Heart left ventricle (tissue), 16 donors: ENCODE data around the gene NFASC. TPM values are rescaled to one million over a fixed set of nuclear protein-coding genes. Genes with fewer than 3 reads are reported as not detected.

ENCODE experiments used
- ATAC-seq, 4 donors: fragments of 200-7000 bp; cut with Tn5 transposase; one replicate each; pipeline ENCODE4 v1.9.1; 2020 to 2022; ENCODE audit warnings: moderate library complexity in 4 of 4, mild to moderate bottlenecking in 3 of 4, moderate number of reproducible peaks in 1 of 4
- DNase-seq, 5 donors: peaks; one replicate each; pipeline ENCODE4 v3.0.0-alpha.2; 2020
- H3K27ac ChIP-seq, 12 donors: fragments of 200-600 bp; sonication (generic) in 4 of 12; one replicate each; pipeline versions ENCODE4 v1.5.0 to v1.8.0; 2016 to 2022; ENCODE audit warnings: mild to moderate bottlenecking in 2 of 12
- H3K27me3 ChIP-seq, 9 donors: fragments of 200-600 bp; sonication (generic) in 2 of 9; one replicate each; pipeline versions ENCODE4 v1.5.1 to v1.8.0; 2016 to 2022; ENCODE audit warnings: mild to moderate bottlenecking in 3 of 9
- H3K36me3 ChIP-seq, 9 donors: fragments of 200-600 bp; sonication (generic) in 2 of 9; one replicate each; pipeline versions ENCODE4 v1.5.0 to v1.8.0; 2018 to 2022; ENCODE audit warnings: mild to moderate bottlenecking in 2 of 9
- H3K4me1 ChIP-seq, 12 donors: fragments of 200-600 bp; sonication (generic) in 4 of 12; one replicate each; pipeline versions ENCODE4 v1.5.0 to v1.8.0; 2016 to 2022; ENCODE audit warnings: mild to moderate bottlenecking in 3 of 12
- H3K4me3 ChIP-seq, 12 donors: fragments of 200-600 bp; sonication (generic) in 4 of 12; one replicate each; pipeline versions ENCODE4 v1.5.0 to v1.8.0; 2017 to 2022; ENCODE audit warnings: mild to moderate bottlenecking in 9 of 12, moderate library complexity in 4 of 12
- H3K9me3 ChIP-seq, 12 donors: fragments of 200-600 bp; sonication (generic) in 4 of 12; one replicate each; pipeline versions ENCODE4 v1.5.0 to v1.8.0; 2016 to 2022; ENCODE audit warnings: mild to moderate bottlenecking in 1 of 12
- CTCF ChIP-seq, 12 donors: fragments of 200-600 bp; sonication (generic) in 4 of 12; IDR thresholded peaks; one replicate each; pipeline versions ENCODE4 v1.5.0 to v1.8.0; 2018 to 2022; ENCODE audit warnings: antibody characterized with exemption in 12 of 12, mild to moderate bottlenecking in 5 of 12
- POLR2A ChIP-seq, 2 donors: fragments of 450-650 bp; IDR thresholded peaks; one replicate each; pipeline ENCODE4 v1.6.1; 2017; ENCODE audit warnings: antibody characterized with exemption in 2 of 2, mild to moderate bottlenecking in 2 of 2, moderate library complexity in 2 of 2
- WGBS, 4 donors: extraction: QIAGEN DNeasy Blood & Tissue Kit in 2 of 4; methylation state at CpG; one replicate each; pipeline versions ENCODE4 v1.1.5 to v1.1.7; 2013 to 2018; 5-methylcytosine and 5-hydroxymethylcytosine counted together
- intact Hi-C, 10 donors: fragments of 100-400 bp; cut with DNase I; formaldehyde crosslinking; loops; one replicate each; pipeline versions ENCODE4 v1.11.1 to v1.14.2; 2022
- polyA plus RNA-seq, 2 donors: library from polyadenylated mRNA; stranded (reverse); fragments of 200-250 nt; gene quantifications; one replicate each; pipeline ENCODE4 v1.2.3, GENCODE V29; 2013
- total RNA-seq, 9 donors: library from RNA; depleted of rRNA in 2 of 9; stranded (reverse); fragments of >200 nt in 2 of 9; fragmentation: NEBNext Ultra II Directional in 3 of 9; extraction: Animal tissue kit (Norgen Biotek cat#: 25700) in 3 of 9; gene quantifications; one replicate each; pipeline versions ENCODE4 v1.1.0 to v1.2.4, GENCODE V29; 2016 to 2023
- donor health status: ischemic (EF 13 %, LVEDD 7.1; RV severe dilation, severe dysfunction).
- donor health status: healthy with polysubstance abuse.
- donor health status: DM: no; HTN: yes; CAD: no.
- donor health status: DM: no; HTN: no; CAD: no.
- donor health status: ischemic (EF 25% LVEDD 6.9; RV normal size, moderate dysfunction).
- donor health status: ischemic (EF 25% LVEDD 5.7; RV mildly dilated, moderate dysfunction).
- donor health status: healthy.
- donor health status: DM: yes; HTN: yes; CAD: no.
- donor health status: ischemic (EF 35%, LVEDD 5.7; RV mildly dilated, moderate dysfunction).
- donor health status: nonischemic (EF 11% LVEDD 7.7; RV severe dilation, severe dysfunction).
- donor health status: DM: yes; HTN: yes; CAD: no.
- donor health status: PGD.
- donor health status: ischemic (EF 29% LVEDD 5.4; RV normal size, mild dysfunction).
- donor health status: nonischemic (EF 23%, LVEDD 6.1; RV moderate dilation, normal function).

The NFASC gene
- total and polyA plus RNA-seq, 11 donors: 2.5 to 14.6 (median 10.3) TPM

GRCh38 chr1:204867666-204868339 is 2.9 kb upstream of the NFASC start:
- intact Hi-C loops: no loop called here
- TF ChIP-seq CTCF (IDR thresholded peaks at IDR 0.05) (no peak), POLR2A (IDR thresholded peaks at IDR 0.05) (no peak)
- peak overlapping the region in 8 of 12 donors; percentile 3 to 39 (median 31) for H3K27ac ChIP-seq
- no peaks in the 10 kb centered on the region for H3K27me3 ChIP-seq
- ATAC-seq: peak in 3 of 4 donors; percentile 26 to 53 (median 39)
- H3K9me3 ChIP-seq: no peaks in the 10 kb centered on the region
- H3K4me1 ChIP-seq: peaks cover 0 to 47% (median 7%) of the 10 kb centered on the region in 12 donors
- DNase-seq: peak in 2 of 5 donors; percentile 35 to 57
- WGBS, 4 donors: 57 to 70% (median 69%) methylated on average over 8 to 10 of the region's 10 CpGs
- no peaks in the 10 kb centered on the region for H3K36me3 ChIP-seq
- no peak overlapping the region for H3K4me3 ChIP-seq

GRCh38 chr1:204868340-204868700 is 2.3 kb upstream of the NFASC start:
- Histone ChIP-seq H3K4me3 (no peak overlapping the region), H3K27me3 (no peaks in the 10 kb centered on the region), H3K27ac (peak overlapping the region in 8 of 12 donors; percentile 3 to 39 (median 30)), H3K9me3 (no peaks in the 10 kb centered on the region), H3K36me3 (no peaks in the 10 kb centered on the region), H3K4me1 (peaks cover 0 to 45% (median 7%) of the 10 kb centered on the region in 12 donors)
- intact Hi-C loops: no loop called here
- DNase-seq (peak in 1 of 5 donors; percentile 51), ATAC-seq (peak in 3 of 4 donors; percentile 32 to 65 (median 51))
- TF ChIP-seq CTCF (IDR thresholded peaks at IDR 0.05) (no peak), POLR2A (IDR thresholded peaks at IDR 0.05) (no peak)
- WGBS, 4 donors: 52 to 70% (median 59%) methylated on average over 7 of the region's 7 CpGs; no CpG with 5 or more reads in 1 of the 4 donors

GRCh38 chr1:204869097-204869496 is 1.6 kb upstream of the NFASC start:
- Histone ChIP-seq H3K4me3 (no peak overlapping the region), H3K27ac (peak overlapping the region in 3 of 12 donors; percentile 7 to 34 (median 30)), H3K9me3 (no peaks in the 10 kb centered on the region), H3K4me1 (peaks cover 0 to 53% (median 7%) of the 10 kb centered on the region in 12 donors), H3K36me3 (no peaks in the 10 kb centered on the region), H3K27me3 (no peaks in the 10 kb centered on the region)
- TF ChIP-seq POLR2A (IDR thresholded peaks at IDR 0.05): no peak
- no peak for TF ChIP-seq CTCF (IDR thresholded peaks at IDR 0.05)
- intact Hi-C loops: no loop called here
- 81 to 91% (median 86%) methylated on average over 3 of the region's 3 CpGs for WGBS, 4 donors
- ATAC-seq (no peak), DNase-seq (no peak)

- intact Hi-C loops: no loop called here
- peak overlapping the region in 9 of 12 donors; percentile 5 to 63 (median 53) for H3K27ac ChIP-seq
Measured at GRCh38 chr1:204871405-204872037, 859 bp downstream of the NFASC start.

More at GRCh38 chr1:204871405-204872037, 859 bp downstream of the NFASC start:
- WGBS, 4 donors: 71 to 84% (median 76%) methylated on average over 5 of the region's 5 CpGs
- H3K9me3 ChIP-seq: no peaks in the 10 kb centered on the region
- DNase-seq: no peak
- H3K36me3 ChIP-seq: no peaks in the 10 kb centered on the region
- TF ChIP-seq CTCF (IDR thresholded peaks at IDR 0.05): no peak
- no peak for TF ChIP-seq POLR2A (IDR thresholded peaks at IDR 0.05)
- H3K4me3 ChIP-seq: peak overlapping the region in 2 of 12 donors; percentile 9 to 24
- H3K4me1 ChIP-seq: peaks cover 0 to 48% (median 7%) of the 10 kb centered on the region in 12 donors
- peaks cover 0 to 3% (median 0%) of the 10 kb centered on the region in 9 donors for H3K27me3 ChIP-seq
- no peak for ATAC-seq
